Epithelial cell of esophagus (primary cell): Measurements from ENCODE around the gene HIRA.

Experiments used
- DNase-seq: peaks from one replicate; pipeline ENCODE4 v3.0.0; 2010; ENCODE audit warnings: low read depth
- H3K4me3 ChIP-seq: 2 replicates; pipeline ENCODE4 v1.5.1; 2011; ENCODE audit warnings: mild to moderate bottlenecking, low read length, control low read depth
- TF ChIP-seq, protein P1 (sequence below): IDR thresholded peaks from 2 replicates; pipeline ENCODE4 v1.5.1; 2011; ENCODE audit warnings: low read depth, mild to moderate bottlenecking, low read length, control low read depth, inconsistent platforms; ENCODE audit not compliant: insufficient read depth; ENCODE audit errors: missing control alignments

HIRA gene

DNA sequence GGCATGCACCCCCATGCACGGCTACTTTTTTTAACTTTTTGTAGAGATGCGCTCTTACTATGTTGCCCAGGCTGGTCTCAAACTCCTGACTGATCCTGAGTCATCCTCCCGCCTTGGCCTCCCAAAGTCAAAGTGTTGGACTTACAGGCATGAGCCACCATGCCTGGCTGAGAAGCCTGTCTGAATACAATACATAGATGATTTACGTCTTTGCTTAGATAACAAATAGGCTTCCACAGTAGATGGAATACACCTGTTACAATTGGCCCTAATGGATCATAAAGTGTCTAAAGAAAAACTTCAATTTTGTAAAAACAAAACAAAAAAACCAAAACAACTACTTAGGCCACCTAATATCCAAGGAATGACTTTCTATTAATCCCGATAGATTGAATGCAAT lies 127.0 kb downstream of the HIRA start:
- DNase-seq, result no peak
- TF ChIP-seq, protein P1, sequence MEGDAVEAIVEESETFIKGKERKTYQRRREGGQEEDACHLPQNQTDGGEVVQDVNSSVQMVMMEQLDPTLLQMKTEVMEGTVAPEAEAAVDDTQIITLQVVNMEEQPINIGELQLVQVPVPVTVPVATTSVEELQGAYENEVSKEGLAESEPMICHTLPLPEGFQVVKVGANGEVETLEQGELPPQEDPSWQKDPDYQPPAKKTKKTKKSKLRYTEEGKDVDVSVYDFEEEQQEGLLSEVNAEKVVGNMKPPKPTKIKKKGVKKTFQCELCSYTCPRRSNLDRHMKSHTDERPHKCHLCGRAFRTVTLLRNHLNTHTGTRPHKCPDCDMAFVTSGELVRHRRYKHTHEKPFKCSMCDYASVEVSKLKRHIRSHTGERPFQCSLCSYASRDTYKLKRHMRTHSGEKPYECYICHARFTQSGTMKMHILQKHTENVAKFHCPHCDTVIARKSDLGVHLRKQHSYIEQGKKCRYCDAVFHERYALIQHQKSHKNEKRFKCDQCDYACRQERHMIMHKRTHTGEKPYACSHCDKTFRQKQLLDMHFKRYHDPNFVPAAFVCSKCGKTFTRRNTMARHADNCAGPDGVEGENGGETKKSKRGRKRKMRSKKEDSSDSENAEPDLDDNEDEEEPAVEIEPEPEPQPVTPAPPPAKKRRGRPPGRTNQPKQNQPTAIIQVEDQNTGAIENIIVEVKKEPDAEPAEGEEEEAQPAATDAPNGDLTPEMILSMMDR, result no peak

DNA sequence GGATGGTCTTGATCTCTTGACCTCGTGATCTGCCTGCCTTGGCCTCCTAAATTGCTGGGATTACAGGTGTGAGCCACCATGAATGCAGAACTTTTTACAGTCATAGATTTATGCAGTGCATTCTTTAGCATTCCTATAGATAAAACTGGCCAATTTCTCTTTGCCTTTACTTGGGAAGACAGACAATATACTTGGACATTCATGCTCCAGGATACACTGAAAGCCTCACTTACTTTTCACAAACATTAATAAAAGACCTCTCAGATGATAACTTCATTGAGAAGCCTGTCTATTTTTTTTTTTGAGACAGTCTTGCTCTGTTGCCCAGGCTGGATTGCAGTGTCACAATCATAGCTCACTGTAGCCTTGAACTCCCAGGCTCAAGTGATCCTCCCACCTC lies 127.7 kb downstream of the HIRA start:
- TF ChIP-seq, protein P1, result no peak
- H3K4me3 ChIP-seq, result no peak overlapping the region
- DNase-seq, result no peak

More for the DNA sequence above, 127.0 kb downstream of the HIRA start:
- H3K4me3 ChIP-seq, result no peak overlapping the region

- no peak overlapping the region for H3K4me3 ChIP-seq
- no peak for DNase-seq
- TF ChIP-seq, protein P1, result no peak
Observed at GRCh38 chr22:19295733-19296132, 135.8 kb downstream of the HIRA start.

GRCh38 chr22:19292458-19293230 lies 138.9 kb downstream of the HIRA start:
- TF ChIP-seq, protein P1, result no peak
- peak; percentile 27 for DNase-seq

GRCh38 chr22:19291580-19292457 lies 139.7 kb downstream of the HIRA start, which contains the start of gene CLTCL1:
TSS of gene CLTCL1 (minus strand) at chr22:19291719. CDS start at chr22:19291641, 78 bp downstream.
- TF ChIP-seq, protein P1, result no peak
- H3K4me3 ChIP-seq, result peak within 1 kb of the TSS; percentile 62
- peak; percentile 75 for DNase-seq

More at GRCh38 chr22:19292458-19293230, 138.9 kb downstream of the HIRA start:
- peak overlapping the region; percentile 62 for H3K4me3 ChIP-seq

GRCh38 chr22:19291218-19291579 lies 140.3 kb downstream of the HIRA start:
- TF ChIP-seq, protein P1, result no peak
- H3K4me3 ChIP-seq, result peak overlapping the region; percentile 57
- DNase-seq, result peak; percentile 34
